Adrenal gland (tissue), 12 donors: ENCODE measurements around the gene TMEM107. TPM values are rescaled to one million over a fixed set of nuclear protein-coding genes. Genes with fewer than 3 reads are reported as not detected.

Experiments
- DNase-seq, 7 donors: peaks; one replicate each; pipeline ENCODE4 v3.0.0-alpha.2; 2019 to 2020
- H3K27ac ChIP-seq, 5 donors: fragments of 200-600 bp; sonication (generic) in 4 of 5; 1 replicate in 3 of 5; 2 replicates in 2 of 5; pipeline versions ENCODE4 v1.5.1 to v1.8.0; 2016 to 2020; ENCODE audit warnings: mild to moderate bottlenecking in 1 of 5
- H3K27me3 ChIP-seq: fragments of 200-600 bp; 2 replicates; pipeline ENCODE4 v1.8.0; 2021
- H3K36me3 ChIP-seq, 2 donors: fragments of 200-600 bp; replicated peaks in 1 of 2; 1 replicate in 1 of 2; 2 replicates in 1 of 2; pipeline versions ENCODE4 v1.5.1 to v1.8.0; 2018 to 2022
- H3K4me1 ChIP-seq, 2 donors: fragments of 200-600 bp; replicated peaks in 1 of 2; 1 replicate in 1 of 2; 2 replicates in 1 of 2; pipeline versions ENCODE4 v1.5.1 to v1.8.0; 2018 to 2021
- H3K4me3 ChIP-seq, 4 donors: fragments of 200-600 bp; sonication (generic) in 3 of 4; one replicate each; pipeline ENCODE4 v1.5.1; 2016 to 2018
- H3K9me3 ChIP-seq, 3 donors: fragments of 200-600 bp; sonication (generic) in 1 of 3; replicated peaks in 1 of 3; 1 replicate in 2 of 3; 2 replicates in 1 of 3; pipeline versions ENCODE4 v1.5.1 to v1.8.0; 2016 to 2021
- CTCF ChIP-seq, 6 experiments: fragments of 450-650 bp in 4 of 6; fragments of 200-600 bp in 2 of 6; sonication (generic) in 1 of 6; IDR thresholded peaks; 1 replicate in 5 of 6; 2 replicates in 1 of 6; pipeline versions ENCODE4 v1.5.1 to v1.8.0; 2016 to 2021; ENCODE audit warnings: antibody characterized with exemption in 6 of 6, mild to moderate bottlenecking in 2 of 6, moderate library complexity in 1 of 6
- POLR2A ChIP-seq, 2 donors: fragments of 450-650 bp; IDR thresholded peaks; one replicate each; pipeline ENCODE4 v1.6.1; 2017; ENCODE audit warnings: antibody characterized with exemption in 2 of 2, mild to moderate bottlenecking in 2 of 2, moderate library complexity in 1 of 2
- WGBS, 4 donors: extraction: QIAGEN DNeasy Blood & Tissue Kit in 2 of 4; methylation state at CpG; one replicate each; pipeline versions ENCODE4 v1.1.5 to v1.1.7; 2013 to 2017; 5-methylcytosine and 5-hydroxymethylcytosine counted together
- intact Hi-C, 2 donors: fragments of 100-400 bp; cut with DNase I; formaldehyde crosslinking; loops; one replicate each; pipeline versions ENCODE4 v1.14.1 to v1.15.0; 2022 to 2023
- polyA plus RNA-seq, 3 donors: library from polyadenylated mRNA; stranded (reverse); fragments of 200-250 nt in 2 of 3; fragments of 350-450 nt in 1 of 3; fragmentation: Illumina TruSeq in 1 of 3; extraction: RNeasy Lipid Tissue Mini Kit (QIAGEN cat#74804) in 1 of 3; gene quantifications; one replicate each; pipeline ENCODE4 v1.2.3, GENCODE V29; 2013 to 2014
- total RNA-seq, 9 donors: library from RNA; depleted of rRNA in 4 of 9; stranded (reverse); fragments of >200 nt in 4 of 9; fragments of 120-200 nt in 1 of 9; fragmentation: NEBNext Ultra II Directional in 1 of 9; extraction: Animal tissue kit (Norgen Biotek cat#: 25700) in 1 of 9; gene quantifications; one replicate each; pipeline versions ENCODE4 v1.1.0 to v1.2.4, GENCODE V29; 2013 to 2023
- donor health status: healthy with polysubstance abuse.
- donor health status: Bipolar disorder and iron deficiency.
- donor health status: DM: yes; HTN: yes; CAD: no.
- donor health status: DM: no; HTN: no; CAD: no.
- donor health status: DM: no; HTN: no; CAD: no.
- donor health status: DM: yes; HTN: yes; CAD: no.

Gene TMEM107
- total and polyA plus RNA-seq, 12 donors = 6.2 to 33.6 (median 18.4) TPM

- peak overlapping the region; percentile 99 to 100 (median 100) for H3K27ac ChIP-seq
- H3K27me3 ChIP-seq = no peaks in the 10 kb centered on the region
- H3K4me1 ChIP-seq = peaks cover 31 to 34% of the 10 kb centered on the region in 2 donors
- intact Hi-C loops = no loop called here
- H3K36me3 ChIP-seq = peaks cover 0 to 32% of the 10 kb centered on the region in 2 donors
- TF ChIP-seq POLR2A (IDR thresholded peaks at IDR 0.05) (no peak), CTCF (IDR thresholded peaks at IDR 0.05) (no peak)
- DNase-seq = peak in 5 of 7 donors; percentile 42 to 75 (median 56)
- H3K4me3 ChIP-seq = peak overlapping the region in 1 of 4 donors; percentile 93
- no peaks in the 10 kb centered on the region for H3K9me3 ChIP-seq
- WGBS, 4 donors = 36 to 64% (median 48%) methylated on average over 7 of the region's 7 CpGs
Measured at GRCh38 chr17:8153031-8153451, 23.1 kb downstream of the TMEM107 start.

- peak within 1 kb of the TSS; percentile 99 to 100 (median 100) for H3K27ac ChIP-seq
- peak; percentile 99 to 100 (median 99) for DNase-seq
- H3K9me3 ChIP-seq = no peaks in the 10 kb centered on the region
- peak within 1 kb of the TSS in 3 of 4 donors; percentile 46 to 93 (median 47) for H3K4me3 ChIP-seq
- intact Hi-C loops = no loop called here
- H3K36me3 ChIP-seq = peaks cover 0 to 40% of the 10 kb centered on the region in 2 donors
- 2 to 6% (median 2%) methylated on average over 23 to 42 of the region's 42 CpGs for WGBS, 4 donors
- TF ChIP-seq POLR2A (IDR thresholded peaks at IDR 0.05) = peak; percentile 98 to 99
- peak in 1 of 6 experiments; percentile 7 for TF ChIP-seq CTCF (IDR thresholded peaks at IDR 0.05)
- H3K4me1 ChIP-seq = peaks cover 34 to 39% of the 10 kb centered on the region in 2 donors
- H3K27me3 ChIP-seq = no peaks in the 10 kb centered on the region
Measured at GRCh38 chr17:8152112-8152775, 23.9 kb downstream of the TMEM107 start, which contains the start of gene PER1. TSS of gene PER1 (minus strand) at chr17:8152404. CDS start at chr17:8150706, 1,698 bp downstream.

GRCh38 chr17:8151641-8152111 is 24.5 kb downstream of the TMEM107 start:
- peak; percentile 79 to 95 (median 90) for DNase-seq
- Histone ChIP-seq H3K9me3 (no peaks in the 10 kb centered on the region), H3K4me1 (peaks cover 29 to 45% of the 10 kb centered on the region in 2 donors), H3K36me3 (peaks cover 0 to 45% of the 10 kb centered on the region in 2 donors), H3K4me3 (peak overlapping the region in 3 of 4 donors; percentile 46 to 93 (median 47)), H3K27ac (peak overlapping the region; percentile 99 to 100 (median 100)), H3K27me3 (no peaks in the 10 kb centered on the region)
- WGBS, 4 donors = 1 to 2% (median 1%) methylated on average over 7 to 22 of the region's 22 CpGs
- intact Hi-C loops = no loop called here
- TF ChIP-seq POLR2A (IDR thresholded peaks at IDR 0.05) (no peak), CTCF (IDR thresholded peaks at IDR 0.05) (no peak)

DNA sequence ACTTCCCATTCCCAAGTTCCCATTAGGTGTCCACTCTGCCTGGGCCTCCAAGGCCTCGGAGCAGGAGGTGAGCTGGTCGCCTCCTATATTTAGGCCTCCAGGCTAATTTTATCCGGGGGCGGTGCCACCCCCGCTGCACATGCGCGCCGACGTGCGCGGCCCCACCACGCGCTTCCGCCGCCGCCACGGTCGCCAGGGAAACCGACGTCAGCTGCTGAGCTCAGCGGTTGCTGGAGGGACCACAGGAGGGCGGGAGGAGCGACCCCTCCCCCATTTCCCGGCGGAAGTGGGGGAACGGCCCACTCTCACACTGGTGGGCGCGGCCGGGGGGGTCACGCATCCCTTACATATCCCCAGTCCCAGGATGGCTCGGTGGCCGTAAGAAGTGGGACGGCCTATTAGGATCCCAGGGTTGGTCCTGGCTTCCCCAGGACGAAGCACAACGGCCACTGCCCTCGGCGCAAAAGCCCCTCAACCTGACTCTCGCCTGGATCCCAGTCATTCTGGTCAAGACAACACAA is 25.0 kb downstream of the TMEM107 start:
- Histone ChIP-seq H3K36me3 (peaks cover 0 to 50% of the 10 kb centered on the region in 2 donors), H3K9me3 (no peaks in the 10 kb centered on the region), H3K27me3 (no peaks in the 10 kb centered on the region), H3K27ac (peak overlapping the region; percentile 99 to 100 (median 100)), H3K4me3 (peak overlapping the region in 3 of 4 donors; percentile 46 to 93 (median 47)), H3K4me1 (peaks cover 29 to 48% of the 10 kb centered on the region in 2 donors)
- WGBS, 4 donors = 0 to 1% (median 0%) methylated on average over 3 to 38 of the region's 38 CpGs
- intact Hi-C loops = no loop called here
- TF ChIP-seq POLR2A (IDR thresholded peaks at IDR 0.05) = peak; percentile 61 to 84
- TF ChIP-seq CTCF (IDR thresholded peaks at IDR 0.05) = peak in 3 of 6 experiments; percentile 24 to 39 (median 29)
- peak; percentile 95 to 98 (median 96) for DNase-seq
